Activated naive CD4-positive, alpha-beta T cell treated with anti-CD3 and anti-CD28 coated beads for 36 hours (primary cell): ENCODE data around the gene CRHR1. TPM values are rescaled to one million over a fixed set of nuclear protein-coding genes. Genes with fewer than 3 reads are reported as not detected.
"Not testable (repeated sequence)": the region's sequence is repeated elsewhere in the genome, so short reads cannot be mapped to it uniquely, and the experiment has no call there.

Experiments used
- CTCF ChIA-PET: fragments of 350-600 bp; sonication (Branson Sonifier 250); formaldehyde crosslinking; loops from one replicate; lab custom pipeline; 2021; ENCODE audit warnings: antibody characterized with exemption; lab: Charles Lee
- DNase-seq: peaks from one replicate; pipeline ENCODE4 v3.0.0-alpha.2; 2020
- H3K27ac Mint-ChIP-seq: one replicate; pipeline ENCODE4 v1.8.0; 2021; ENCODE audit warnings: mild to moderate bottlenecking, mixed read lengths
- H3K27me3 Mint-ChIP-seq: one replicate; pipeline ENCODE4 v1.8.0; 2021; ENCODE audit warnings: low read depth, mixed read lengths
- H3K36me3 Mint-ChIP-seq: one replicate; pipeline ENCODE4 v1.8.0; 2021; ENCODE audit warnings: low read depth, mixed read lengths
- H3K4me1 Mint-ChIP-seq: one replicate; pipeline ENCODE4 v1.8.0; 2021; ENCODE audit warnings: low read depth, mixed read lengths
- H3K4me3 Mint-ChIP-seq: one replicate; pipeline ENCODE4 v1.8.0; 2021; ENCODE audit warnings: mild to moderate bottlenecking, moderate library complexity, mixed read lengths
- H3K9me3 Mint-ChIP-seq: one replicate; pipeline ENCODE4 v1.8.0; 2021; ENCODE audit warnings: mixed read lengths
- intact Hi-C: fragments of 100-400 bp; cut with micrococcal nuclease; formaldehyde crosslinking; loops from one replicate; pipeline ENCODE4 v1.15.1; 2023
- total RNA-seq, 2 experiments: library from RNA; stranded (reverse); gene quantifications; one replicate each; pipeline ENCODE4 v1.2.3, GENCODE V29; 2021

The CRHR1 gene
- total RNA-seq, result not detected

DNA sequence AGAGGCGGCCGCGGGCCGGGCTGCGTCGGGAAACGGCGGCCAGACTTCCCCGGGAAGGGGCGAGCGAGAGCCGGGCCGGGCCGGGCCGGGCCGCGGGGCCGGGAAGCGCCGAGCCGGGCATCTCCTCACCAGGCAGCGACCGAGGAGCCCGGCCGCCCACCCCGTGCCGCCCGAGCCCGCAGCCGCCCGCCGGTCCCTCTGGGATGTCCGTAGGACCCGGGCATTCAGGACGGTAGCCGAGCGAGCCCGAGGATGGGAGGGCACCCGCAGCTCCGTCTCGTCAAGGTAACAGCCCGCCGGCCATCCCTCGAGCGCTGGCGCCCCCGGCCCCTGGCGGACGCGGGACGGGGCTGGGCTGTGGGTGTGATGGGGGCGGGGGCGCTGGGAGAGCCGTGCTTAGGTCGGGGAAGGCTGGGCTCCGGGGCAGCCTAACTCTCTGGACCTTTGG is at the start of gene CRHR1:
Gene CRHR1, plus strand, starts transcription at position 28 of the 448 bp plus-strand sequence. Its CDS starts 225 bp downstream, at position 253.
- CTCF ChIA-PET, result interaction anchor here (1.2 kb wide), 1 partner anchor 47 kb away, joined by 4 read pairs; no protein-coding TSS in a partner anchor
- no peak for DNase-seq
- no peaks in the 10 kb centered on the region for H3K36me3 Mint-ChIP-seq
- no peaks in the 10 kb centered on the region for H3K9me3 Mint-ChIP-seq
- H3K27me3 Mint-ChIP-seq, result peaks cover 53% of the 10 kb centered on the region
- peaks cover 4% of the 10 kb centered on the region for H3K4me1 Mint-ChIP-seq
- H3K27ac Mint-ChIP-seq, result no peak within 1 kb of the TSS
- intact Hi-C loops, result no loop called here
- H3K4me3 Mint-ChIP-seq, result peak within 1 kb of the TSS; percentile 67

DNA sequence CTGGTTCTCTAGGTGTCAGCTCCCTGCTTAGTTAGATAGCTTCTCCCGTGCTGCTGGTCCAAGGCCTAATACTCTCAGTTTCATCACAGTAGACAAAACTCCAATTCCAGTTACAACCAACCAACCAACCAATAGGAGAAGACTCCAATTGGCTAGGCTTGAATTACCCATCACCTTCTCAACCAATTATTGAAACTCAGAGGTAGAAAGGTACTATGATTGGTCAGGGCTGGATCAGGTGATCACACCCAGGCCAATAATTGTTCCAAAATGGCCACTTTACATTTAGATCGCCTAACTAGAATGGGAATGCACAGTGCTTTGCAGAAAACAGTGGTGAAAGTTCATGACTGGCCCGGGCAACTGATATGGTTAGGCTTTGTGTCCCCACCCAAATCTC is 49.5 kb upstream of the CRHR1 start:
- Mint-ChIP-seq H3K36me3 (no peaks in the 10 kb centered on the region), H3K4me1 (no peaks in the 10 kb centered on the region), H3K9me3 (no peaks in the 10 kb centered on the region), H3K27me3 (peaks cover 8% of the 10 kb centered on the region), H3K27ac (no peak overlapping the region), H3K4me3 (no peak overlapping the region)
- no peak for DNase-seq
- CTCF ChIA-PET, result no interaction called here
- intact Hi-C loops, result no loop called here

DNA sequence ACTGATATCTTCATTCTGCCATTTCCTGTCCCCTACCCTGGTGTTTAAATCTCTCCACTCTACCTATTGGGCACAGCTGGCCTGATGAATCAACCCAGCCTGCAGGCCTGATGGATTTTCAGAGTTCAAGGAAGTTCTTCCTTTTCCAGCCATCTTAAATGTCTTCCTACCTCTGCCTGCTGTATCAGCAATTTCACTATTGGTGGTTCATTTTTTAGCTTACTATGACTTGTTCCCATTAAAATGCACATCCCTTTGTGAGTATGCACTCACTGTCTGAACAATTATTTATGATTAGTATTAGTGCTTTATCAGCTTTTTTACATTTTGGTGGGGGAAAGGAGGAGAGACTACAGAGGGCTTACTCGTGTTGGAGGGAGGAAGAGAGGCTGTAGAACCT is 48.6 kb upstream of the CRHR1 start:
- H3K27ac Mint-ChIP-seq, result no peak overlapping the region
- no peaks in the 10 kb centered on the region for H3K9me3 Mint-ChIP-seq
- H3K4me1 Mint-ChIP-seq, result peaks cover 2% of the 10 kb centered on the region
- DNase-seq, result no peak
- CTCF ChIA-PET, result no interaction called here
- H3K36me3 Mint-ChIP-seq, result no peaks in the 10 kb centered on the region
- intact Hi-C loops, result no loop called here
- no peak overlapping the region for H3K4me3 Mint-ChIP-seq
- H3K27me3 Mint-ChIP-seq, result peaks cover 3% of the 10 kb centered on the region

DNA sequence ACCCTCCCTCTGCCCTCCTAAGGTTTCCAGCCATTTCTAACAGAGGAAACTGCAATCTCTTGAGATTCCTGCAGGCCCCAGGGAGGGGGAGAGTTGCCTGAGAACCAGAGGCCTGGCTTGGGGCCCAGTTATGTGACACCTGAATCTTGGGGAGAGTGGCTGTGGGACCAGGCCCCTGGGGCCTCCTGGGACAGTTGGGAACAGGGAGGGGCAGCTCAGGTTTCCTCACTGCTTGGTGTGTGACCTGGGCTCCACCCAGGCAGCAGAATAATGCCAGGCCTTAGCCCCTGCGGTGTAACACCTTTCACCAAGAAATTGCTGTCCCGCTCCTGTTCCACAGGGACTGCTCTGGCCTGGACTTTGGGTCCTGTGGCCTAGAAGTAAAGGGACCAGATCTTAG is 44.3 kb upstream of the CRHR1 start:
- Mint-ChIP-seq H3K9me3 (no peaks in the 10 kb centered on the region), H3K27ac (no peak overlapping the region), H3K4me3 (no peak overlapping the region), H3K36me3 (no peaks in the 10 kb centered on the region), H3K27me3 (peaks cover 3% of the 10 kb centered on the region), H3K4me1 (peaks cover 3% of the 10 kb centered on the region)
- CTCF ChIA-PET, result no interaction called here
- DNase-seq, result no peak
- intact Hi-C loops, result no loop called here

DNA sequence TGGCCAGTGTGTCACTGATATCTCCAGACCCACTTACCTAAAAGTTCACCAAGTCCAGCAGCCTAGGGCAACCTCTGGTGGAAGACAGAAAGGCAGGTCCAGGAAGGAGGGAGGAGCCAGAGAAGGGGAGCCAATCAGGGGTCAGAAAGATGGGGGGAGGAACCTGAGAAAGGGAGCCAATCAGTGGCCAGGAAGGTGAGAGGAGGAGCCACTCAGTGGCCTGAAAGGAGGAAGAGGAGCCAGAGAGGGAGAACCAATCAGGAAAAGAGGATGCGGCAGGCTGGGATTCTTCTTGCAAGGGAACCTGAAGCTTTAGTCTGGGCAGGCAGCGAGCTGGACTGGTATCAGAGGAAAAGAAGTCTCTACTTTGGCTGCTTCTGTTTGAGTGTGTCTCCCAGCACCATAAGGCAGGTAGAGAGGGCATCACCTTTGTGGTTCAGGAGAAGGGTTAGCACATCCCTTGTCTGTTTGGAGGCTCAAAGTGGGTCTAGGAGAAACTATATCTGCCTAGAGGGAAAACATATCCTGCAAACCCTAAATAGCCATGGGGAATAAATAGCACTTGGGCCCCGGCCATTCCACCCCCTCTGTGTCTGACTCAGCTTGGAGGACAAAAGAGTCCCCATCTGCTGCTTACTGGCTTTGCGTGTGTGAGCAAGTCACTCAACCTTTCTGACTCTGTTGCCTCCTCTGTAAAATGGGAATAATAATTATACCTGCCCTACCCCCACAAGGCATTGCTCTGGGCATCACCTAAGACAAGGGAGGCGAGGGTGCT is 43.4 kb upstream of the CRHR1 start:
- no peaks in the 10 kb centered on the region for H3K36me3 Mint-ChIP-seq
- intact Hi-C loops, result no loop called here
- peaks cover 3% of the 10 kb centered on the region for H3K4me1 Mint-ChIP-seq
- DNase-seq, result peak; percentile 66
- CTCF ChIA-PET, result interaction anchor here (0.6 kb wide), 1 partner anchor 976 kb away, joined by 3 read pairs; no protein-coding TSS in a partner anchor
- no peaks in the 10 kb centered on the region for H3K9me3 Mint-ChIP-seq
- no peak overlapping the region for H3K27ac Mint-ChIP-seq
- peaks cover 3% of the 10 kb centered on the region for H3K27me3 Mint-ChIP-seq
- peak overlapping the region; percentile 48 for H3K4me3 Mint-ChIP-seq

DNA sequence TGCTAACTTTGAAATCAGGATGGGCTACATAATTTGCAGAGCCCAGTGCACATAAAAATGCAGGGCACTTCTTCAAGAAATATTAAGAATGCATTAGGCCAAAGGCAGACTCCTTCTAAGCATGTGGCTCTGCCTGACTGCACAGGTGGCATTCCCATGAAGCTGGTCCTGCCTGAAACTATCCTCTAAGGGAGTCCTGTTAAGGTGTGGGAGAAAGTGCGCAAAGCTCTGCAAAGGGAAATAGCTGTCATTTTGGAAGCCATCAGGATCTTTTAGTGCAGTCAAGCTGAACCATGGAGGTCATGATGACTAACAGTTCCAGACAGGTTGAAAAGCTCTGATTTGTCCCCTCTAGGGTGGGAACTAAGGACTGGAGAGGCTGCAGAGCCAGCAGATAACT is 41.9 kb upstream of the CRHR1 start:
- CTCF ChIA-PET, result interaction anchor here (0.6 kb wide), 1 partner anchor 113 kb away, joined by 6 read pairs; no protein-coding TSS in a partner anchor
- no peak for DNase-seq
- Mint-ChIP-seq H3K4me3 (no peak overlapping the region), H3K27ac (no peak overlapping the region), H3K36me3 (no peaks in the 10 kb centered on the region), H3K27me3 (peaks cover 3% of the 10 kb centered on the region), H3K4me1 (peaks cover 3% of the 10 kb centered on the region), H3K9me3 (no peaks in the 10 kb centered on the region)
- intact Hi-C loops, result no loop called here

DNA sequence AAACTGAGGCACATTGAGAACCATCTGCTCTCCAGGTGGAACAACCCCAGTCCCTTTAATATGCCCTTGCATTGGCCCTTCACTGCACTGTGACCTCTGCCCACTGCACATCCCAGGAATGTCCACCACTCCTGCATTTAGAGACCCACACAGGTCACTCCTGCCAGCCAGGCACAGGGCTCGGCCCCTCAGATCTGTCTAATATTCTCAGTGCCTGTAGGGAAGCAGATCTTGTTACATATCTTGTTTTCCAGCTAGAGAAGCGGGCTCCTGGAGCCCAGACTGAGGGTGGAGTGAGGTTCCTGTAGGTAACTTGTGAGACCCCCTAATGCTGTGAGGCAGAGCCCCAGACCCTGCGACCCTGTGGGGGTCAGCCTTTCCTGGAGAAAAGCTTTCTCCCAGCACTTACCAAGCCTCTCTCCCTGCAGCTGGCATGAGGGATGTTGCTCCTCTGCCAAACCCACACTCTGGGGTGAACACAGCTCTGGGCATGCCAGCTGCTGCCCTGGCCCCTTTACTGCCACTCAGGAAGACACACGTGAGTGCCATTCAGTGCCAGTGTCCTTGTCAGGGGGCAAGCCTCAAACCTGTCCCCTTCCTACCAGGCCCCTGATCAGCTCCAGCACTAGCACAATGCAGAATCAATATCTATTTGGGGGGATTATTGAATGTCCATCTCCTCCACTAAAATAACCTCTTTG is 40.3 kb upstream of the CRHR1 start:
- H3K9me3 Mint-ChIP-seq, result no peaks in the 10 kb centered on the region
- H3K36me3 Mint-ChIP-seq, result no peaks in the 10 kb centered on the region
- no peak for DNase-seq
- H3K4me1 Mint-ChIP-seq, result peaks cover 3% of the 10 kb centered on the region
- H3K27me3 Mint-ChIP-seq, result no peaks in the 10 kb centered on the region
- H3K4me3 Mint-ChIP-seq, result no peak overlapping the region
- CTCF ChIA-PET, result no interaction called here
- H3K27ac Mint-ChIP-seq, result no peak overlapping the region
- intact Hi-C loops, result no loop called here

DNA sequence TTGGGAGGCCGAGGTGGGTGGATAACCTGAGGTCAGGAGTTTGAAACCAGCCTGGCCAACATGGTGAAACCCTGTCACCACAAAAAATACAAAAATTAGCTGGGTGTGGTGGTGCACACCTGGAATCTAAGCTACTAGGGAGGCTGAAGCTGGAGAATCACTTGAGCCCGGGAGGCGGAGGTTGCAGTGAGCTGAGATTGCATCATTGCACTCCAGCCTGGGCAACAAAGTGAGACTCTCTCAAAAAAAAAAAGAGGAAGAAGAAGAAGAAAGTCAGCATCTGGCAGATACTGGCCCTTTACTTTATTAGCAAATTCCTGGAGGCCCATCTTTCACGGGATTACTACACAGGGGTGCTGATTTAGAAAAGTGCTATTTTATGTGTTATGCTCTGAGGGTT is 39.3 kb upstream of the CRHR1 start:
- H3K27me3 Mint-ChIP-seq, H3K36me3 Mint-ChIP-seq: not testable (repeated sequence)

DNA sequence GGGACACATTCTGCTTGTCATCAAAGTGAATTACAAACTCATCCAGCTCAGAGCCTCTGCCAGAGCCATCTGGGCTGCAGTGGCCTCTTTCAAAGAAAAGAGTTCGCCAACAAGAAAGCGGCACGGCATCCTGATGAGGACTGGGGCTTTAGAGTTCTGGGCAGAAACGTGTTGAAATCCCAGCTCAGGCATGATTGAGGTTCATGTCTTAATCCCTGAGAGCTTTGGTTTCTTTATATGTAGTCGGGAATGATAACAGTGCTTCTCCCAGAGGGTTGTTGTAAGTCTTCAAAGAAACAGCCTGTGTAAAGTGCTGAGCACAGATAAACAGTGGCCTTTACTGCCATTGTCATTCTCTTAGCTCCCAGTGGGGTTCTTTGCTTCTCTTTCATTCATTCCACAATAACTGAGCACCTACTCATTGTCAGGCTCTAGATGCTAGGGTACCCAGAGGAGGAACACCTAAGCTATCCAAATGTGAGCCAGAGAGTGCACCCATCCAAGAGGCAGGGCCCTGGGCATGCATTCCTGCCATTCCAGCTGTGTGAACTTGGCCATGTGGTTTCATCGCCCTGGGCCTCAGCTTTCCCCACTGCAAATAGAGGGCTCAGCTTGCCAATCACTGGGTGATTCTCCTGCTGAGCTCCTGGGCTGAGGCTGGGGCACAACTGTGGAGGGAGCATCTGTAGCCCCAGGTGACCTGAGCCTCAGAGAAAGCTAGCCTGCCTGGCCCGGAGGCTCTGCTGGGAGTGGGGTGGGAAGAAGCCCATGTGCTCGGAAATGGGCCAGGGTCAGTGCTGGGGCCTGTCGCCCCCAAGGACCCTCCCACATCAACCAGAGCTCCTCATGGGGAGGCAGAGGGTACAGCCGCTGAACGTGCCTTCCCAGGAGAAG is 38.3 kb upstream of the CRHR1 start:
- CTCF ChIA-PET, result interaction anchor here (0.6 kb wide), 1 partner anchor 9 kb away, joined by 3 read pairs; no protein-coding TSS in a partner anchor
- intact Hi-C loops, result no loop called here
- Mint-ChIP-seq H3K27me3 (no peaks in the 10 kb centered on the region), H3K4me3 (no peak overlapping the region), H3K9me3 (no peaks in the 10 kb centered on the region), H3K27ac (no peak overlapping the region), H3K4me1 (no peaks in the 10 kb centered on the region), H3K36me3 (no peaks in the 10 kb centered on the region)
- no peak for DNase-seq

More for the DNA sequence above, 39.3 kb upstream of the CRHR1 start:
- H3K27ac Mint-ChIP-seq, H3K4me1 Mint-ChIP-seq, H3K4me3 Mint-ChIP-seq, intact Hi-C loops, DNase-seq, H3K9me3 Mint-ChIP-seq, CTCF ChIA-PET: not testable (repeated sequence)

DNA sequence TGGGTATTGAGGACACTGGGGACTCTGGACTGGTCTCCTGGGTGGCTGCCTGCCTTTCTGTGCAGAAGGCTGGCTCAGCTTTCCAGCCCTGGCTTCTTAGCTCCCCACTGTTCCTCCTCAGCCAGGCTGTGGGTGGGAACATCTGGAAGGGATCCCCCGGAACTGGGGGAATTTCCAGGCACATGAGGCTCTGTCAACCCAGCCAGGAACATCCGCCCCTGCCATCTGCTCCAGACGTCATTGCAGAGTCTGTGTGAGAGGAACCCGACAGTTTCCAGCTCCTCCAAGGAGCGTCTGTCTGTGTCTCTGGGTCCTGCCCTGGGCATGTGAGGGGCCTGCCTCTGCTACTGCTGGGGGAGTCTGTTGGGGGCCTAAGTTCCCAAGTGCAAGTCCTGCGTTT is 36.2 kb upstream of the CRHR1 start:
- Mint-ChIP-seq H3K9me3 (no peaks in the 10 kb centered on the region), H3K4me1 (no peaks in the 10 kb centered on the region), H3K36me3 (no peaks in the 10 kb centered on the region), H3K4me3 (no peak overlapping the region), H3K27me3 (peaks cover 3% of the 10 kb centered on the region), H3K27ac (no peak overlapping the region)
- intact Hi-C loops, result no loop called here
- CTCF ChIA-PET, result no interaction called here
- DNase-seq, result no peak

DNA sequence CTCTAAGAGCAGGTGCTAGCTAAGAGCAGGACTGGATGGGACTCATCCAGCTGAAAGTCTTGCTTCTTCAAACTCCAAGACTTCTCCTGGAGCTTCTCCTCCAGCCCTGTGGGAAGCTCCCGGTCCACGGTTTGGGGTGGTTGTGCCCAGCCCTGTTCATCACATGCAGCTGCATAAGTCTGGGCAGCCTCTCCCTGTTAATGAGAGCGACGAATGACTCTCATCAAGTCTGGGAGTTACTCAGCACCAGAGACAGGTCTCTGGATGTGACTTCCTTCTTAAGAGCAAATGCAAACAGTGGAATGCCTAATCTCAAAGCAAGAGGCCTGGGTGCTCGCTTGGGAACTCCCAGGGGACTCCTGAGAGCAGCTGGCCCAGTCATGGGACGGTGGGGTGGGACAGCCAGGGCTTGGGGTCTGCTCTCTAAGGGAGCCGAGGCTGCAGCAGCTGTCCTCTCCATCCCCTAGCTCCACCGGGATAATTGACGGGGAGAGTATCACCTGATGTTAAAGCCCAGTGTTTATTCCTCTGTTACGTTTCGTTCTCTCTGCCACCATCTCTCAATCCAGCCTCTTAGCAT is 35.3 kb upstream of the CRHR1 start:
- intact Hi-C loops, result no loop called here
- no peaks in the 10 kb centered on the region for H3K36me3 Mint-ChIP-seq
- H3K27ac Mint-ChIP-seq, result no peak overlapping the region
- no peak overlapping the region for H3K4me3 Mint-ChIP-seq
- CTCF ChIA-PET, result no interaction called here
- H3K9me3 Mint-ChIP-seq, result no peaks in the 10 kb centered on the region
- H3K27me3 Mint-ChIP-seq, result peaks cover 3% of the 10 kb centered on the region
- no peaks in the 10 kb centered on the region for H3K4me1 Mint-ChIP-seq
- DNase-seq, result no peak
